Measurements from ENCODE around the gene GSAP.

DNA sequence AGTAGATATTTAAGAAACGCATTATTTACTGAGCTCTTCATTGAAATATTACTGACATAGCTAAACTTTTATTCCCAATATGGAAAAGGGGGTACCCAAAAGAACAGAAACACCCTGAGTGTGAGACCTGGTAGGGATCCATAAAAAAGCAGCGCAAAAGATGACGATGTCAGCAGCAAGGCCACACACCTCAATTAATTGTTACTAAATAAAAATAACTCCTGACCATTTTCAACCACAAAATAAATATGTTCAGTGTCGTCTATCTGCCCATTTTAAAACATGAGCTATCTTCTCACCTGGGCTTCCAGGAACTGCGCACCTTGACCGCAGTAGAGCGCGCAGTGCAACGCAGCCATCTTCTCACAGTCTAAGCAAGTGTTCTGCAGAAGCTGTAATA lies 61.2 kb downstream of the GSAP start:
- TF ChIP-seq, protein P1, sequence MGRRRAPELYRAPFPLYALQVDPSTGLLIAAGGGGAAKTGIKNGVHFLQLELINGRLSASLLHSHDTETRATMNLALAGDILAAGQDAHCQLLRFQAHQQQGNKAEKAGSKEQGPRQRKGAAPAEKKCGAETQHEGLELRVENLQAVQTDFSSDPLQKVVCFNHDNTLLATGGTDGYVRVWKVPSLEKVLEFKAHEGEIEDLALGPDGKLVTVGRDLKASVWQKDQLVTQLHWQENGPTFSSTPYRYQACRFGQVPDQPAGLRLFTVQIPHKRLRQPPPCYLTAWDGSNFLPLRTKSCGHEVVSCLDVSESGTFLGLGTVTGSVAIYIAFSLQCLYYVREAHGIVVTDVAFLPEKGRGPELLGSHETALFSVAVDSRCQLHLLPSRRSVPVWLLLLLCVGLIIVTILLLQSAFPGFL (CRISPR knock-in tag; IDR thresholded peaks at IDR 0.05; ENCODE audit: borderline replicate concordance), result no peak
- TF ChIP-seq, protein P2, sequence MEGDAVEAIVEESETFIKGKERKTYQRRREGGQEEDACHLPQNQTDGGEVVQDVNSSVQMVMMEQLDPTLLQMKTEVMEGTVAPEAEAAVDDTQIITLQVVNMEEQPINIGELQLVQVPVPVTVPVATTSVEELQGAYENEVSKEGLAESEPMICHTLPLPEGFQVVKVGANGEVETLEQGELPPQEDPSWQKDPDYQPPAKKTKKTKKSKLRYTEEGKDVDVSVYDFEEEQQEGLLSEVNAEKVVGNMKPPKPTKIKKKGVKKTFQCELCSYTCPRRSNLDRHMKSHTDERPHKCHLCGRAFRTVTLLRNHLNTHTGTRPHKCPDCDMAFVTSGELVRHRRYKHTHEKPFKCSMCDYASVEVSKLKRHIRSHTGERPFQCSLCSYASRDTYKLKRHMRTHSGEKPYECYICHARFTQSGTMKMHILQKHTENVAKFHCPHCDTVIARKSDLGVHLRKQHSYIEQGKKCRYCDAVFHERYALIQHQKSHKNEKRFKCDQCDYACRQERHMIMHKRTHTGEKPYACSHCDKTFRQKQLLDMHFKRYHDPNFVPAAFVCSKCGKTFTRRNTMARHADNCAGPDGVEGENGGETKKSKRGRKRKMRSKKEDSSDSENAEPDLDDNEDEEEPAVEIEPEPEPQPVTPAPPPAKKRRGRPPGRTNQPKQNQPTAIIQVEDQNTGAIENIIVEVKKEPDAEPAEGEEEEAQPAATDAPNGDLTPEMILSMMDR (IDR thresholded peaks at IDR 0.05), result no peak
- TF ChIP-seq KAT7 (CRISPR knock-in tag; IDR thresholded peaks at IDR 0.05; ENCODE audit: borderline replicate concordance), result no peak
- TF ChIP-seq NR1H2 (CRISPR knock-in tag; IDR thresholded peaks at IDR 0.05), result no peak
- TF ChIP-seq ZNF219 (CRISPR knock-in tag; IDR thresholded peaks at IDR 0.05; ENCODE audit: borderline replicate concordance), result no peak
- no peak for TF ChIP-seq CREB1 (CRISPR knock-in tag; IDR thresholded peaks at IDR 0.05)
- no peak for TF ChIP-seq ETV6 (CRISPR knock-in tag; IDR thresholded peaks at IDR 0.05)
- TF ChIP-seq ZNF317 (CRISPR knock-in tag; IDR thresholded peaks at IDR 0.05; ENCODE audit: borderline replicate concordance, low read depth), result no peak
- TF ChIP-seq, protein P3, sequence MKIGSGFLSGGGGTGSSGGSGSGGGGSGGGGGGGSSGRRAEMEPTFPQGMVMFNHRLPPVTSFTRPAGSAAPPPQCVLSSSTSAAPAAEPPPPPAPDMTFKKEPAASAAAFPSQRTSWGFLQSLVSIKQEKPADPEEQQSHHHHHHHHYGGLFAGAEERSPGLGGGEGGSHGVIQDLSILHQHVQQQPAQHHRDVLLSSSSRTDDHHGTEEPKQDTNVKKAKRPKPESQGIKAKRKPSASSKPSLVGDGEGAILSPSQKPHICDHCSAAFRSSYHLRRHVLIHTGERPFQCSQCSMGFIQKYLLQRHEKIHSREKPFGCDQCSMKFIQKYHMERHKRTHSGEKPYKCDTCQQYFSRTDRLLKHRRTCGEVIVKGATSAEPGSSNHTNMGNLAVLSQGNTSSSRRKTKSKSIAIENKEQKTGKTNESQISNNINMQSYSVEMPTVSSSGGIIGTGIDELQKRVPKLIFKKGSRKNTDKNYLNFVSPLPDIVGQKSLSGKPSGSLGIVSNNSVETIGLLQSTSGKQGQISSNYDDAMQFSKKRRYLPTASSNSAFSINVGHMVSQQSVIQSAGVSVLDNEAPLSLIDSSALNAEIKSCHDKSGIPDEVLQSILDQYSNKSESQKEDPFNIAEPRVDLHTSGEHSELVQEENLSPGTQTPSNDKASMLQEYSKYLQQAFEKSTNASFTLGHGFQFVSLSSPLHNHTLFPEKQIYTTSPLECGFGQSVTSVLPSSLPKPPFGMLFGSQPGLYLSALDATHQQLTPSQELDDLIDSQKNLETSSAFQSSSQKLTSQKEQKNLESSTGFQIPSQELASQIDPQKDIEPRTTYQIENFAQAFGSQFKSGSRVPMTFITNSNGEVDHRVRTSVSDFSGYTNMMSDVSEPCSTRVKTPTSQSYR (CRISPR knock-in tag; IDR thresholded peaks at IDR 0.05), result no peak
- TF ChIP-seq SMAD3 (CRISPR knock-in tag; IDR thresholded peaks at IDR 0.05; ENCODE audit: borderline replicate concordance), result no peak
- no peak for TF ChIP-seq FOXP1 (CRISPR knock-in tag; IDR thresholded peaks at IDR 0.05; ENCODE audit: borderline replicate concordance)
